Lower leg skin (tissue), 3 donors: ENCODE results near the gene COMMD1.

Experiments used
- CTCF ChIP-seq, 3 donors: fragments of 450-650 bp; IDR thresholded peaks; one replicate each; pipeline ENCODE4 v1.5.1; 2016; ENCODE audit warnings: antibody characterized with exemption in 3 of 3, mild to moderate bottlenecking in 3 of 3, moderate library complexity in 2 of 3
- POLR2A ChIP-seq, 2 donors: fragments of 450-650 bp; IDR thresholded peaks; one replicate each; pipeline ENCODE4 v1.6.1; 2016 to 2017; ENCODE audit warnings: antibody characterized with exemption in 2 of 2, mild to moderate bottlenecking in 1 of 2, moderate library complexity in 1 of 2

GRCh38 chr2:61961231-61961901 is 55.9 kb downstream of the COMMD1 start:
- no peak for TF ChIP-seq POLR2A (IDR thresholded peaks at IDR 0.05)
- TF ChIP-seq CTCF (IDR thresholded peaks at IDR 0.05) = no peak
